ENCODE measurements around the gene CCDC88C. TPM values are rescaled to one million over a fixed set of nuclear protein-coding genes. Genes with fewer than 3 reads are reported as not detected.

Gene CCDC88C
- total RNA-seq, 1 donor from 2014 or later = 48.2 TPM

DNA sequence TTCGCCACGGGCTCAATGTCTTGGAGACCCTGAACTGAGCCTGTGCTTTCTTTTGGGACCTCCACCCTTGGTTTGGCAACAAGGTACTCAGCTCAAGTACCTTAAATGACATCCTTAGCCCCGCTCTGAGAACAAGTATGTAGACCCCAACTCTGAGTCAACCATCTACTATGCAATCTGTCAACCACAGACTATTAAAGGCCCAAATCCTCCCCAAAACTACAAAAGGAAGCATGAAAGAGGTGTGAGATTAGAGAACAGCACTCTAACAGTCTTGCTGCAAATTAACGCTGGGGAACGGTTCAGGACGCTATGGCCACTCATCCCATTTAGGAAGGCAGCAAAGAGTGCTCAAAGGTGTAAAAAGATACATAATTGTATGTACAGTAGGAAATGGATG is 52.1 kb downstream of the CCDC88C start:
- no peak overlapping the region for H3K4me3 Mint-ChIP-seq (ENCODE audit: unreplicated experiment)
- H3K27me3 Mint-ChIP-seq (ENCODE audit: unreplicated experiment) = peaks cover 4% of the 10 kb centered on the region
- H3K4me1 Mint-ChIP-seq (ENCODE audit: unreplicated experiment) = peaks cover 33% of the 10 kb centered on the region
- no peak overlapping the region for H3K27ac Mint-ChIP-seq (ENCODE audit: unreplicated experiment)
- H3K36me3 Mint-ChIP-seq (ENCODE audit: low read depth, unreplicated experiment) = no peaks in the 10 kb centered on the region
- H3K9me3 Mint-ChIP-seq (ENCODE audit: unreplicated experiment) = no peaks in the 10 kb centered on the region
- no peak for DNase-seq (ENCODE audit: low spot score)
- TF ChIP-seq, protein P1, sequence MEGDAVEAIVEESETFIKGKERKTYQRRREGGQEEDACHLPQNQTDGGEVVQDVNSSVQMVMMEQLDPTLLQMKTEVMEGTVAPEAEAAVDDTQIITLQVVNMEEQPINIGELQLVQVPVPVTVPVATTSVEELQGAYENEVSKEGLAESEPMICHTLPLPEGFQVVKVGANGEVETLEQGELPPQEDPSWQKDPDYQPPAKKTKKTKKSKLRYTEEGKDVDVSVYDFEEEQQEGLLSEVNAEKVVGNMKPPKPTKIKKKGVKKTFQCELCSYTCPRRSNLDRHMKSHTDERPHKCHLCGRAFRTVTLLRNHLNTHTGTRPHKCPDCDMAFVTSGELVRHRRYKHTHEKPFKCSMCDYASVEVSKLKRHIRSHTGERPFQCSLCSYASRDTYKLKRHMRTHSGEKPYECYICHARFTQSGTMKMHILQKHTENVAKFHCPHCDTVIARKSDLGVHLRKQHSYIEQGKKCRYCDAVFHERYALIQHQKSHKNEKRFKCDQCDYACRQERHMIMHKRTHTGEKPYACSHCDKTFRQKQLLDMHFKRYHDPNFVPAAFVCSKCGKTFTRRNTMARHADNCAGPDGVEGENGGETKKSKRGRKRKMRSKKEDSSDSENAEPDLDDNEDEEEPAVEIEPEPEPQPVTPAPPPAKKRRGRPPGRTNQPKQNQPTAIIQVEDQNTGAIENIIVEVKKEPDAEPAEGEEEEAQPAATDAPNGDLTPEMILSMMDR (IDR thresholded peaks at IDR 0.05; ENCODE audit: unreplicated experiment) = no peak

DNA sequence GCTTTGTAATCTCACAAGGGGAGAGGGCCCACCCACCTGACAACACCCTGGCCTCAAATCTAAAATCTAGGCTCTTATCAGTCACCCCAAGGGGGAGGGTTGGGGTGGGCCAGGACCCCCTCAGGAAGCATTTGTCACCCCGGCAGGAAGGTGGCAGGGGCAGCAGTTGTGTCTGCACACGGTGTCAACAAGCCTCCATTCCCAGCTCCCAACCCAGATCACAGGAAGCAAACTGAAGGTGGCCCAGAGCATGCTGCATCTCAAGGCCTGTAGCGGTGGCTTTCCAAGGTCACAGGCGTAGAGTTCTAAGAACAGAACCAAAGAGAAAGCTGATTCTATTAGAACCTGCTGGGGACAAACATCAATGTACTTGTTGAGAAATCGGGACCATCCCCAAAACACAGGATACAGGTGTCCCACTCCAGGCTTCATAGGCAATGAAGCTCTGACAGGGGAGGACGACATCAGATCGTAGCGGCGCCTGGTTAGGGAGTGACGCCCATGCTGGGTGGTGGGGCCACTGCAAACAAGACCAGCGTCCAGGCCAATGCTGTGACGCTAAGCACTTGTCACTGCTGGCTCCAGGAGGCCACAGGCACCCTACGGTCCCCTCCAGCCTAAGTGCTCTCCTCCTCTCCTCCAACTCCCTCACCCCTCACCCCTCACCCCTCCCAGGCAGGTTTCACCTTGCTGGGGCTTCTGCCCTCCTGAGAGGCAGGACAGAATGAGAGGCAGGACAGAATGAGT is 52.9 kb downstream of the CCDC88C start:
- Mint-ChIP-seq H3K9me3 (ENCODE audit: unreplicated experiment) (no peaks in the 10 kb centered on the region), H3K4me3 (ENCODE audit: unreplicated experiment) (no peak overlapping the region), H3K27ac (ENCODE audit: unreplicated experiment) (no peak overlapping the region), H3K36me3 (ENCODE audit: low read depth, unreplicated experiment) (no peaks in the 10 kb centered on the region), H3K4me1 (ENCODE audit: unreplicated experiment) (peaks cover 25% of the 10 kb centered on the region), H3K27me3 (ENCODE audit: unreplicated experiment) (peaks cover 4% of the 10 kb centered on the region)
- TF ChIP-seq, protein P1 (IDR thresholded peaks at IDR 0.05; ENCODE audit: unreplicated experiment) = no peak
- no peak for DNase-seq (ENCODE audit: low spot score)

DNA sequence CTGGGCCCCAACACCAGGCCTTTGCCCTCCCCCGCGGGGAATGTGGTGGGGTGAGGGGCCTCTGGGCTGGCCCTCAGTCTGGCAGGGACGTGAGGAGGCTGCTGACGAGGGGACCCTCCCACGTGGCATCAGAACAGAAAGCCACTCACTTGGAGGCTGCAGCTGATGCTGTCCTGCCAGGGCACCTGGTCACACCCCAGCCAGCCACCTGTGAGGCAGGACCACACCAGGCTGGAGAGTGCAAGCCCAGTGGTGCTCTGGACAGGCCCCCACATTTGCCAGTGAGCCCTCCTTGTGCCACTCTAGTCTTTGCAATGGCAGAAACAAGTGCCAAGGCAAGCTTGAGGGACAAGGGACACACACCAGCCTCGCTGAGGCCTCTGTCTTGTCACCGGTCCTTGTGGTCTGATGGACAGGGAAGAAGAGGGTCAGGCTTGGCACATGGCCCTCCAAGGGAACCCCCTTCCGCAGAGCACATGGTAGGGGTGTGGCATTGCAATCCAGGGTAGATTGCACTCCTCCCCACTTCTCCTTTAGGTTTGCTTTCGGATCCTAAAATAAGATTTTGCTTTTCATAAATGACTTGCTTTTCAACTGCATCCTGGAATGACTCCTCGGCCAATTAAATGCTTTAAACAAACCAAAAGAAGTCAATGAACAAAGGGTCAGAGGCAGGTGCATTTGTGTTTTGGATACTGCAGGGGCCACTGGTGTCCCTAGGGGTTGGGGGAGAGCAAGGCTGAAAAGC is 53.7 kb downstream of the CCDC88C start:
- no peak overlapping the region for H3K4me3 Mint-ChIP-seq (ENCODE audit: unreplicated experiment)
- no peak for DNase-seq (ENCODE audit: low spot score)
- no peaks in the 10 kb centered on the region for H3K9me3 Mint-ChIP-seq (ENCODE audit: unreplicated experiment)
- peaks cover 4% of the 10 kb centered on the region for H3K27me3 Mint-ChIP-seq (ENCODE audit: unreplicated experiment)
- H3K4me1 Mint-ChIP-seq (ENCODE audit: unreplicated experiment) = peaks cover 18% of the 10 kb centered on the region
- H3K27ac Mint-ChIP-seq (ENCODE audit: unreplicated experiment) = no peak overlapping the region
- H3K36me3 Mint-ChIP-seq (ENCODE audit: low read depth, unreplicated experiment) = no peaks in the 10 kb centered on the region
- TF ChIP-seq, protein P1 (IDR thresholded peaks at IDR 0.05; ENCODE audit: unreplicated experiment) = no peak

DNA sequence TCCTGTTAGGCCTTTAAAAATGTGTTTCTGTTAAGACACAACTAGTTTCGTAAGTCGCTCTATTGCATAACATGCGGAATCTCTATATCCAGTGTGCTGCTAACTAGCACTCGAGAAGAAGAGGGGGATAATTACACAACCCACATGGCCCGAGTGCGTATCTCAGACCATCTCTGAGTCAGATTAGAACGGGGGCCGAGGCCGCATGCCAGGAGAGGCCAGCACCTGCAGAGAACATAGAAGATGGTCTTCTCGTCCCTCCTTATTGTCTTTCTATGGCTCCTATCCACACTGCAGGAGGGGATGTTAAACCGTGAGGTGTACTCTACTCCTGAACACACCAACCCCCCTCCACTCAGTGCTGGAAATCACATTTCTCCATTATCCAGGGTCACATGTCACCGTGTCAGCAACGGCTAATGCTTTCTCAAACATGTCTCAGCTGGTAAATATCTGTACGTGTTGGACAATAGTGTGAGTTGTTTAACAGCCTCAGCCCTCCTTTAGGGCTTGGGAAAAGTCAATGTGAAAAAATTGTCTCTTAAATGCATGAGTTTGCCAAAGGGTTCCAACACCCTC is 56.3 kb downstream of the CCDC88C start:
- DNase-seq (ENCODE audit: low spot score) = no peak

More for the DNA sequence above, 56.3 kb downstream of the CCDC88C start:
- Mint-ChIP-seq H3K36me3 (ENCODE audit: low read depth, unreplicated experiment) (peaks cover 11% of the 10 kb centered on the region), H3K4me3 (ENCODE audit: unreplicated experiment) (no peak overlapping the region), H3K27ac (ENCODE audit: unreplicated experiment) (no peak overlapping the region), H3K4me1 (ENCODE audit: unreplicated experiment) (no peaks in the 10 kb centered on the region), H3K9me3 (ENCODE audit: unreplicated experiment) (no peaks in the 10 kb centered on the region), H3K27me3 (ENCODE audit: unreplicated experiment) (peaks cover 6% of the 10 kb centered on the region)
- TF ChIP-seq, protein P1 (IDR thresholded peaks at IDR 0.05; ENCODE audit: unreplicated experiment) = no peak

Measured in endothelial cell (in vitro differentiated cells).